Fibroblast of the conjunctiva (primary cell): Measurements from ENCODE around the gene PUSL1.

Experiments
- DNase-seq: peaks from one replicate; pipeline ENCODE4 v3.0.0-alpha.2; 2010; ENCODE audit warnings: low read depth

PUSL1 gene

DNA sequence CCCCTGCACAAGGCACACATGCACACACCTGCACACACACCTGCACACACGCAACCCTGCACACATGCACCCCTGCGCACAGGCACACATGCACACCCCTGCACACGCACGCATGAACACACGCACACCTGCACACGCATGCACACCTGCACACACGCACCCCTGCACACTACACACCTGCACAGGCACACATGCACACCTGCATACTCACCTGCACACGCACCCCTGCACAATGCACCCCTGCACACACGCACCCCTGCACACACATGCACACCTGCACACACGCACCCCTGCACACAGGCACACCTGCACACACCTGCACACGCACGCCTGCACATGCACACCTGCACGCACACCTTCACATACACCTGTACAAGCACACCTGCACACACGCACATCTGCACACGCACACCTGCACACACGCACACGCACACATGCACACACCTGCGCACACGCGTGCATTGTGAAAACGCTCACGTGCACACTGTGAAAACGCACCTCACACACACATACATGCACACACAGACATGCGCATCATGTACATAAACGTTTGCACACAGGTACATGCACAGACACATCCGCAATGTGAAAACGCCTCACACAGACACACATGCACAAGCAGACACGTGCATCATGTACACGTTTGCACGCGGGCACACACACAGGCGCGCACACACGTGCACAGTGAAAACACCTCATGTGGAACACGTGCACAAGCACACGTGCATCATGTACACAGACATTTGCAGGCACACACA is 32.6 kb downstream of the PUSL1 start:
- DNase-seq = no peak

DNA sequence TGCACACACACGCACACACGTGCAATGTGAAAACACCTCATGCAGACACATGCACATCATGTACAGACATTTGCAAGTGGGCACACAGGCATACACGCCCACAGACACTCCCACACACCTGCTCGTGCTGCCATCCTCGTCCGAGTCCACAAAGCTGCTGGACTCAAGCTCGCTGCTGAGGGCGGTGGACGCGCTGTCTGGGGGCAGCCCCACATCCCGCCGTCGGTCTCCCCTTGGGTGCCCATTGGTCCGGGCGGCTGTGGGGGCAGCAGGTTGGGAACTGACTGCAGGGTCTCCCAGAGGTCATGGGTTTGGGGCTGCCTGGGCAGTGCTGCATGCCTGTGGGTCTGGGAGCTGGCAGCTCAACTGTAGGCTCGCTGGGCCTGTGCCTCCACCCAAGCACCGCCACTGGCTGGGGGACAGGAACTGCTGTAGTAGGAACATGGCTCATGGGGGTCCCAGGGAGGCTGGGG is 33.2 kb downstream of the PUSL1 start:
- DNase-seq = no peak

DNA sequence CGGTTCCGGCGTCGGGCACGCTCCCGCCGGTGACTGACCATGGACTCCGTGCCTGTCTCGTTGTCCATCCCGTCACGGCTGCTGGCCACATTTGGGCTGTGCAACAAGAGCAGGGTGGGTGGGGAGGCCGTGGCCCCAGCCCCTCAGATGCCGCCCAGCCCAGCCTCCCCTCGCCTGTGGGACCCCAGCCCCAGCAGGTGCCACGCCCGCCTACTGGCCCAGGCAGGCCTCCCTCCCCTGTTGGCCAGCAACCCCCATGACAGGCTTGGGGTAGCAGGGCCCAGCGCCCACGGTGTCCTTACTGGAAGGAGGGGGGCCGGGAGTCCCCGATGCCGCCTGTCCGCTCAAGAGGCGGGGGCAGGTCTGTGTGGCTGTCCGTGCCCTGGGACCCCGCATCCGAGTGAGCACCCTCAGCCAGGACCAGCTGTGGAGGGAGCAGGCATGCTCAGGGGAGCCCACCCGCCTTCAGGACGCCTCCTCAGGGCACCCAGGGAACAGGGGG is 33.7 kb downstream of the PUSL1 start:
- DNase-seq = no peak

DNA sequence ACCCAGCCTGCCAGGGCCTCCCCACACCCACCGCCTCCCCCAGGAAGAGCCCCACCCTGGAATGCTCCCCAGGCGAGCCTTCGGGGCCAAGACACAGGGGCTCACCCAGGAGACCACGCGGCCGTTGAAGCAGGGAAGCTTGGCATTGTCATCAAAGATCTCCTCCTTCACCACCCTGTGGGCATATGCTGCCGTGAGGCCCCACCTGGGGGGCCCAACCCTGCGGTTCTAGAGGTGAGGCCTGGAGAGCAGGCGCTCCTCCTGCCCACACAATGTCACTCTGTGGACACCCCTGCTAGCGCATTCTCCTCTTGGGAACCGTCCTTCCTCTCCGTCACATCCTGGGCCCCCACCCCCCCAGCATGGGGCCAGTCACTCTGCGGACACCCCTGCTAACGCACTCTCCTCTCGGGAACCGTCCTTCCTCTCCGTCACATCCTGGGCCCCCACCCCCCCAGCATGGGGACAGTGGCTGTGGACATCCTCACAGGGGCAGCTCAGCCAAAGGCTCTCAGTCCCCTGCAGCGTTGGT is 34.3 kb downstream of the PUSL1 start:
- no peak for DNase-seq

DNA sequence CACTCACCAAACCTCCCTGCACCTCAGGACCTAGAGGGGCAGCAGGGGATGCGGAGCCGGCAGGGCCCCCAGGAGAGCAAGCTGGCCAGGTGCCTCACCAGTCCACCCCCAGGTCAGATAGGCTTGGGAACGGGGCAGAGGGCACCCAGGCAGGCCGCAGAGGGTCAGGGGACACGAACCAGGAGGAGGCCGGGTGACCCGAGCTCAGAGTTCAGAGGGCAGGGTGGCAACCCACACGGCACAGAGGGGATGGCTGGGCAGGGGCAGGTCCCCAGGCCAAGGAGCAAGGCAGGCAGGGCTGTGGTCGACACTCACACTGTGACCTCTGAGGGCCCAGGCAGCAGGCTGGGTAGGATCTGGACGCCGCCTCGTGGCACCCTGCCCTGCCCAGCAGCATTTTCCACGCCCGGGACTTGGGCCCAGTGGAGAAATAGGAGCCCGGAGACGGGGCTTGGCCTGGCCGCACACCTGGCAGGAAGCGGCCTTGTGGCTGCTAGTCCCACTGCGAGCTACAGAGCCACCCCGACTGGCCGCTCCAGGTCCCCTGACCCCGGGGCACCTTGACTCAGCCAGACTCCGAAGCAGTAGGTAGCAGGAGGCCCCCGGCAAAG is 35.5 kb downstream of the PUSL1 start:
- no peak for DNase-seq

DNA sequence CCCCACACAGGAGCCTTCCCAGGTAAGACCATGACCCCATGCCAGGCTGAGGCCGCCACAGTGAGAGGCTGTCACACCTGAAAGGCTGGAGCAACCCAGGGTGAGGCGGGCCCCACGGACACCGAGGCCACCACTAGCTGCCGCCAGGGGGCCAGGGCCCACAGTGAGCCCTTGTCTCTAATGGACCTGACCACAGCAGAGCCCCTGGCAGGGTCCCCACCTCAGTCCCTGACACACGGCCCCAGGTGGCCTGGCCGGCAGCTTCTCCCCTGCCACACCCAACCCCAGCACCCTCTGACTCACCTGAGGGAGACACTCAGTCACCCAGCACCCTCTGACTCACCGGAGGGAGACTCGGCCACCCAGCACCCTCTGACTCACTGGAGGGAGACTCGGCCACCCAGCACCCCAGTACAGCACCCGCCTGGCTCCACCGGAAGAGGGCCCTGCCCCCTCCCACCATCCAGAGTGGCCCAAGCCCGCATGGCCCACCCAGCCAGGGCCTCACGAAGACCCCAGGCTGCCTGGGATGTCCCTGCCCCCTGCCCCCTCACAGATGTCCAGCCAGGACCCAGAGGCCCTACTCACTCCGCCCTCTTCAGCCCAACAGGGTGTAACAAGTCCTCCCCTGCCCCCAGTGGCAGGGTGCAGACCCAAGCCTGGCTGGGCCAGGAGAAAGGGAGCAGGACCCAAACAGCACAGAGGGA is 36.4 kb downstream of the PUSL1 start:
- DNase-seq = no peak

DNA sequence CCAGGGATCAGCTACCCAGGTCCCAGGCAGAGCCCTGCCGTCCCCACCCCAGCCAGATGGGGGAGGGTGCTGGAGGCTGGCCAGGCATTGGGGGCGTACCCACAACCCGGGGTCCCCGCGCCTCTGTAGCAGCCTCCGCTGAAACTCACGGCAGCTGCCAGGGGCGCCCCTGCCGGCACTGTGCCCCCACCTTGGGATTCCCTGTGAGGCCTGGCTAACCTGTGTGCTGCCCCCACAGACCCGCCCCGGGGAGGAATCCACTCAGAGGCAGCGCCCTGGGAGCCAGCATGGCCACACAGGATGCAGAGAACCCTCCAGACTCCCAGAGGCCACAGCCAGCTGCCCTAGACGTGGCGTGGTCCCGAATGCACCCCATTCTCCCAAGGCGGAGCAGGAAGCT is 37.0 kb downstream of the PUSL1 start:
- no peak for DNase-seq

DNA sequence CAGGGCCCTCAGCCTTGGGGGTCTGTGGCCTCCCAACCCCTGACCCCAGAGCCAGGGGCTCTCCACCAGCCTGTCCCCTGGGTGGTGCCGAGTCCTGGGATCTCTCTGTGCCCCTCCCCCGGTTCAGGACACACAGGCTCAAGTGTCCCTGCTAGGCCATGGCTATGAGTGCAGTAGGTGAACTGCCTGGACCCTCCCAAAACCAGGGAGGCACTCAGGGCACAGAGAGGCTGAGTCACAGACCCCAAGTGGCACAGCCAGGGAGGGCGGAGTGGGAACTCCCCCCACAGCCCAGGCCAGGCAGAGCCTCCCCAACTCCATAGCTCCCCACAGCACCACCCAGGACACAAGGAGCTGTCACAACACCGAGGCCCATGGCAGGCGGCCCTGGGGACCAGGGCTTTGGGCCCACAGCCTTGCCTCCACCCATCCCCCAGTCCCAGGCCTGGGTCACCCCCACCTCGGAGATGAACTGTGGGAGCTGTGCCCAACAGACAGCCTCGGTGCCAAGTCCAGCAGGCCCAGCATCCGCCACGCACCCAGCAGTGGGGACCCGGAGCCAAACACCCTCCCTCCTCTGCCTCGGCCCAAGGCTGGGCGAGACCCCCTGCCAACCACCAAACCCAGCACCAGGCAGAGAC is 37.6 kb downstream of the PUSL1 start:
- DNase-seq = no peak

DNA sequence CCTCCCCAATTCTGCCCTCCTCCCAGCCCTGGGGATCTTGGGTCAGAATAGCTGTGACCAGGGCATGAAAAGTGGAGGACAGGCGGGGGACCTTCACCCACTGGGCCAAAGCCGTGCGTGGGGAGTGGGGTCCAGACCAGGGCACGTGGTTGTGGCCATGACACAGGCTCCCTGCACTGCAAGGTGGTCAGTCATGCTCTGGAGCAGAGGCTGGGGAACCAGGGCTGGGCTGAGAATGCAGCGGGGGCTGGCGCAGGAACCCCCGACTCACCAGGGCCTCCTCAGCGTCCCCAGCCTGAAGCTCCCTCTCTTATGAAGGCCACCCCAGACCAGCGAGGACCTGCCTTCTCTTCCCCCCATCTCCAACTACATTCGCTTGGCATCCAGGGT is 38.1 kb downstream of the PUSL1 start:
- DNase-seq = no peak

DNA sequence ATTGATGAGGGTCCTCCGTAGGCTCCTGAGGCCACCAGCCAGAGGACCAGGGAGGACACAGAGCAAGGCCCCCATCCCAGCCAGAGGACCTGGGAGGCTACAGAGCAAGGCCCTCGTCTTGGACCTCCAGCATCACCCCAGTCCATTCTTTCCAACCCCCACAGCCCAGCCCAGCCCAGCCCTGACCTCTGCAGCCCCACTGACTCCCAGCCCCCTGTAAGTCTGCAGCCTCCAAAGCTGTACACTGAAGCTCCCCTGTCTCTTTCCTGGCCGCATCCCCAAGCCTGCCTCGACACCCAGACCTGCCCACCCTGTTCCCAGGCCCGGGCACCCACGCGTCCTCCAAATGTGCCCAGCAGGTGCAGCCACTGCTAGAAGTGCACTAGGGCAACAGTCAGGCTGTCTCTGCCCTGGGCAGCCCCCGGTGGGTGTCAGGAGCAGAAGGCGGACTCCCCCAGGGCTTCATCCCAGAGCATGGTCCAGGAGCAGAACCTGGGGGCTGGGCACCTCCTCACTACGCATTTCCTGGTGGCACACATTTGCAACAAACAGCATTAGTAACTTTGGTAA is 38.7 kb downstream of the PUSL1 start:
- no peak for DNase-seq

DNA sequence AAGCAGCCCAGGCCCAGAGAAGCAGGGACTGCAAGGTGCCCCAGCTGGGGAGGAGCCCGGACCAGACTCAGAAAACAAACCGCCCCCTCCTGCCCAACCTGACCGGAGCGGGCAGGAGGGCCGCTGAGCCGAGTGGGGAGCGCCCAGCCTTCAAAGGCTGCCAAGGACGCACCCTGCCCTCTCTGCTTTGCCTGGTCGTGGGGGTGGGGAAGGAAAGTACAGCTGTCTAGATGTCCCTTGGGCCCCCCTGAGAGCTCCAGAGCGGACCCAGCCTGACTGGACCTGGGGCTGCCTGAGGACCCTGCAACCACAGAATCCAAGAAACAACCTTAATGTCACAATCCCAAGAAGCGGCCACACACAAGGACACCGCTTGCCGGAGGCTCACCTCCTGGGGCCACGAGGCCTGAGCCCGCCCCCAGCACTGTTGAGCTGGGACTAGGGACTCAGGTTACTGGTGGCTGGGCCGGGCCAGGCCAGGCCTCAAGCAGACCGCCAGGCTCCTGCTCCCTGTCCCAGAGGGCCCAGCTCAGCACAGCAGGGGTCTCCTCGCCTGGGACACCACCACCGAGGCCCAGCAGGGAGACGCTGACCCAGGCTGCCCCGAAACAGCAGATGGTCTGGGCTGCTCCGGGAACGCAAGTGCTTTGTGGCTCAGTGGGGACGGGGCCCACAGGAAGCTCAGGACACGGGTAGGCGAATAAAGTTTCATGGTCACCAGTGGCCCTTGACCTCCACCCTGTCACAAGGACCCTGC is 39.4 kb downstream of the PUSL1 start:
- no peak for DNase-seq

DNA sequence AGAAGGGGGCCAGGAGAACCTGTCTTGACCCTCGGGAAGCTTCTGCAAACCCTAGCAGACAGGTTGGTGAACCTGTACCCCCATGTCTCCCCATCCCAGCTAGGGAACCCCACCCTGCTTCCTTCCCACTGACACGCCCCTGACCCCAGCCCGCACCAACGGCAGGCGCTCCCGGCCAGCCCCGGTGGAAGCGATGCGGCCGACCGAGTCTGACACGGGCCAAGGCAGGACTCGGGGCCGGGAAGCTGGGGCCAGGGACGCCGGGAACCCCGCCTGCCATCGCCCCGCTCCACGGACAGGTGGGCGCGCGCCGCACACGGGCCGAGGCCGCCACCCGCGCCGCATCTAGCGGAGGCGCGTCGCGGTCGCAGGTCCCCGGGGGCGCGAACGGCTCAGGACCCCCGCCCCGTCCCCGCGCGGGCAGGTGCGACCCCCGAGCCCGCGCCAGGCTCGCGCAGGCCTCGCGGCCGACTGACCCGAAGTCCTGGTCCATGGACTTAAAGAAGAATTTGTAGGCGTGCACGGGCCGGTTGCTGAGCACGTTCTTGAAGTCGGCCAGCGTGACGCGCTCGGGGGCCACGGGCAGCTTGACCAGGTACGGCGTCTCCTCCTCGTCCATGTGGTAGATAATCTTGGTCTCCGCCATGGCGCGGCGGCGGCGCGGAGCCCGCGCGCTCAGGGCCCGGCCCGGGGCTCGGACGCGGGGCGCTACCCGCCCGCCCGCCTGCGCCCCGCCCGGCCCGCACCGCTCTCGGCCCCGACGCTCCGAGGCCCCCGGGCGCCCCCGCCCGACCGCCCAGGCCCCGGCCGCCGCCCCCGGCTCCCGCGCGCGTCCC is 40.2 kb downstream of the PUSL1 start:
- no peak for DNase-seq

DNA sequence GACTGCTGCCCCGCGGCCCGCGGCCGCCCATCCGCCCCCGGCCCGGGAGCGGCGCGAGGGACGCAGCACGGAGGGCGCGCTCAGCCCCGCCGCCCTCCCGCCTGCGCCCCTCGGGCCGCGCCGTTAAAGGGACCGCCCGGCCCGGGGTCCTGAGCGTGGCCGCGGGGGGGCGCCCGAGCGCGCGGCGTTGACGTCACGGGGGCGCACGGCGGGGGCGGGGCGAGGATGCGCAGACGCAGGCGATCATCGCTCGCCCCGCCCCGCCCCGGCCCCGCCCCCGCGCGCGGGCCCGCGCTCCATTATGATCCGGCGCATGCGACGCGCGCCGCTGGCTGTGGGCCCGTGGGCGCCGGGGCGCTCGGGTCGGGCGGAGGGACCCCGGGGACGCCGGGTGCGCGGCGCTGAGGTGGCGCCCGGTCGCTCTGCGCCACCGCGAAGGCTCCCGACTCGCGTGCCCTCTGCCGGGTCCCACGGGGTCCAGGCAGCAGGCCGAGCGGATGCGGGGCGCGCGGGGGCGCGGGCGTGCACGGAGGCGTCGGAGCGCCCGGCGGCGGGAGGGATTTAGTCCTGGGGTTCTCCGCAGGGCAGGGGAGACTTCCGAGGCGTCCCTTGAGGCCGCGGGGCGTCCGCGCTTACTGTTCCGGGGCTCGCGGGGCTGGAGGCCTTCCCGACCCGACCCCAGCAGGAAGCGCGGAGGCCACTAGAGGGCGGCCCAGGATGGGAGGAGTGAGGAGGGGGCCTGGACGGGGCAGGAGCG is 41.0 kb downstream of the PUSL1 start, which contains the start of gene DVL1:
DVL1 (minus strand) TSS at position 163 of the 757 bp plus-strand sequence. CDS start 353 bp downstream, outside the sequence.
- DNase-seq = peak; percentile 44

DNA sequence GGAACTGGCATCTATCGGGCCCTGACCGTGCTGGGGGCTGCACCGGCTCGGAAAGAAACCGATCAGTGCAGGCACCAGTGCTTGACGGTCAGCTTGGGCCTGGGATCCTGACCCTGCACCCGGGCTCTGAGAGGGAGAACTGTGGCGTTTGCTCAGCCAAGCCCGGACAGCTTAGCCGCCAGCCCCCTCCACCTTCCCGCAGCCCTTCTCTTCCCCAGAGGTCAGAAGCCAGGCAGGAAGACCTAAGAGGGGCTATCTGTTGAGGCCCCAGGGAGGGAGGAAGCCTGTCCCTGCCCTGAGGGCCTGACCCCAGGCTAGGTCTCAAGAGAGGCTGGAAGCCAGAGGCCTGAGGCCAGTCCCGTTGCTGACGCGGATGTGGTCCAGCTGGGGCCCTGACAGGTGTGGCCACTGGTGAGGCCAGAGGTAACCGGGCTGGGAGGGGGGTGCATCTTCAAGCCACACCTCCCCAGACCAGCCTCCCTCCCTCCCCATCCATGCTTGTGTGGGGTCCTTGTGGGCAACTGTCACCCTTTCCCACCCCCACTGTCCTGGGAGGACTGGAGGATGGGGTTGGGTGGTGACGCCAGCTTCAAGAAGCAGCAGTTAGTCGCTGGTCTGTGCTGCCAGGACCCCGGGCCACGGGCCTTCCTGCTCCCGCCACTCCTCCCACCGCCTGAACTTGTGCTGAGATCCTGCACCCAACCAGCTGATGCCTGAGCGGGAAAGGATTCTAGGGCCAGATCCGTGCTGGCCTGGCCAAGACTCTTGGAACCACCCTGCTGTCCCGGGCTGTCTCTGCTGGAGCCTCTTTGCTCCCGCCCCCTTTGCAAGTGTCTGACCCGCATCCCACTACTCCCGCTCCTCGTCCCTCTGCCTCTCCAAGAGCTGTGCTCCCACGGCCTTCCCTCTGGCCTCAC is 43.4 kb downstream of the PUSL1 start:
- DNase-seq = peak; percentile 33

DNA sequence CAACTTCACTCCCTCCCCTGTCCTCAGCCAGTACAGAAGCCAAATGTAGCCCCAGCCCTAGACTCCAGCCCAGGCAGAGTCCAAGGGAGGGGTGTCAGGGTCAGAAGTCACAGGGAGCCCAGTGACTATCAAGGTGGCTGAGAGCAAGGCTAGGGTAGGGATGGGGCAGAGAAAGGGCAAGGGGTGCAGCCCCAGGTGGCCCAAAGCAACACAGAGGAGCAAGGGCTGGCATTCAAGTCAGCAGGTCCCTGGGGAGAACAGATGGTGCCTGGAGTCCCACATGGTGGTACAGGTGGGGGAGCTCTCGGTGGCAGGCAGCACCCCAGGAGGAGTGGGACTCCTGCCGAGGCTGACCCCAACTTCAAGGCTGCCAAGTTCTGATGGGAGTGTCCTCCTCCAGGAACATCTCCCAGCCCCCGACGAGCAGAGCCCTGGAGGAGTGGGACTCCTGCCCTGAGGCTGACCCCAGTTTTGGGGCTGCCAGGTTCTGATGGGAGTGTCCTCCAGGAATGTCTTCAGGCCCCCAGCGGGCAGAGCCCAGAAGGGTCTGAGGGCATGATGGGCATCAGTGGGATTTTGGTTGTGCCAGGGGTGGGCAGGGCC is 44.5 kb downstream of the PUSL1 start:
- DNase-seq = no peak

DNA sequence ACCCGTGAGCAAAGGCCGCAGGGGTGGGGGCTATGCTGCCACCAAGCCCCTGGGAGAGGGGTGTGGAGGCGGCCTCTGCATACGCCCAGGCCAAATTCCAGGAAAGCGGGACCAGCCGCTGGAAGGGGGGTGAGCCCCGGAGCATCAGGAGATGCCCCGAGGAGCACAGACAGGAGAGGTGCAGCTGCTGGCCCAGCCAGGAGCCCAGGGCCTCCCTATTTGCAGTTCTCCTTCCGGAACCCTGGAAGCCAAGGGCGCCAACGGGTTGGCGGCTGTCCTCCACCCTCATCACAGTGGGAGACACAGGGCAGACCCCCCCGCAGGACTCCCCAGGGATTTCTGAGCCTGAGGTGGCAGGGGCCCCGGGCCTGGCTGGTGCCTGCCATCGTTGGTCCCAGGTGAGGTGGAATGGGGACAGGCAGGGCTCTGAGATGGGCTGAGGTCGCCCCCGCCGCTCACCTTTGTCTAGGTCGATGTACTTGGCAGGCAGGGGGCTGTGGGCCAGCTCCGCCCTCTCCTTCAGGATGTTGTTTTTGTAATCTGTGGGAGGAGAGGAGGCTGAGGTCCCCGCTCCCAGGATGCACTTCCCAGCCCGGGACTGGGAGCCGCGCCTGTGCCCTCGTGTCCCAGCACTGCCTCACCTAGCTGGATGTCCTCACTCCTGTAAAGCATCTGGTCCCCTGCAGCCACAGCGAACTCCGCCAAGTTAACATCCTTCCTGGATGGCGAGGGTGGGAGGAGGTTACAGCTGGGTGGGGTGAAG is 45.2 kb downstream of the PUSL1 start:
- DNase-seq = no peak
